Naive thymus-derived CD8-positive, alpha-beta T cell (primary cell): ENCODE data around the gene ATAD3A. TPM values are rescaled to one million over a fixed set of nuclear protein-coding genes. Genes with fewer than 3 reads are reported as not detected.
A peak's percentile ranks its signal among the peaks of the same experiment; 100 is the strongest.
"Not testable (repeated sequence)": the region's sequence is repeated elsewhere in the genome, so short reads cannot be mapped to it uniquely, and the experiment has no call there.

Experiments used
- ATAC-seq, 2 donors: fragments of 150-1000 bp; cut with Tn5 transposase in 1 of 2; sonication (Bioruptor Pico), chemical (Tn5 transposase) in 1 of 2; 1 replicate in 1 of 2; 2 replicates in 1 of 2; pipeline ENCODE4 v1.10.0; 2021; ENCODE audit warnings: mild to moderate bottlenecking in 2 of 2, moderate library complexity in 2 of 2
- POLR2A ChIA-PET: fragments of 350-600 bp; sonication (Branson Sonifier 250); formaldehyde crosslinking; loops from one replicate; lab custom pipeline; 2021; ENCODE audit warnings: antibody characterized with exemption; lab: Charles Lee
- DNase-seq, 10 donors: peaks; one replicate each; pipeline versions ENCODE4 v3.0.0 to v3.0.0-alpha.2; 2020 to 2022
- H3K27ac Mint-ChIP-seq, 10 donors: one replicate each; pipeline ENCODE4 v1.8.0; 2020 to 2022; ENCODE audit warnings: mild to moderate bottlenecking in 10 of 10, mixed read lengths in 10 of 10, moderate library complexity in 4 of 10, inconsistent platforms in 1 of 10
- H3K27me3 Mint-ChIP-seq, 5 donors: one replicate each; pipeline ENCODE4 v1.8.0; 2021 to 2022; ENCODE audit warnings: mixed read lengths in 5 of 5
- H3K36me3 Mint-ChIP-seq, 3 donors: one replicate each; pipeline ENCODE4 v1.8.0; 2020 to 2022; ENCODE audit warnings: mixed read lengths in 3 of 3, mild to moderate bottlenecking in 2 of 3, inconsistent platforms in 1 of 3
- H3K4me1 Mint-ChIP-seq, 4 donors: one replicate each; pipeline ENCODE4 v1.8.0; 2021 to 2022; ENCODE audit warnings: mixed read lengths in 4 of 4
- H3K4me3 Mint-ChIP-seq, 10 donors: one replicate each; pipeline ENCODE4 v1.8.0; 2020 to 2022; ENCODE audit warnings: mild to moderate bottlenecking in 10 of 10, mixed read lengths in 10 of 10, moderate library complexity in 6 of 10, inconsistent platforms in 1 of 10
- H3K9me3 Mint-ChIP-seq, 9 donors: one replicate each; pipeline ENCODE4 v1.8.0; 2020 to 2022; ENCODE audit warnings: mixed read lengths in 9 of 9, mild to moderate bottlenecking in 3 of 9, inconsistent platforms in 1 of 9, moderate library complexity in 1 of 9
- polyA plus RNA-seq, 3 donors: library from polyadenylated mRNA; unstranded; fragments of 300-500 nt; fragmentation: Illumina TruSeq; gene quantifications; one replicate each; pipeline ENCODE4 v1.2.3, GENCODE V29; 2021
- total RNA-seq, 8 experiments: library from RNA in 2 of 8; stranded (reverse) in 2 of 8; gene quantifications; one replicate each; pipeline ENCODE4 v1.2.3 and lab custom pipeline; 2021 to 2026

ATAD3A gene
- total and polyA plus RNA-seq, 5 experiments from 2014 or later: 7.7 to 27.5 (median 15.3) TPM

GRCh38 chr1:1479547-1480487, 32.1 kb upstream of the ATAD3A start:
- DNase-seq (no peak), ATAC-seq (no peak)
- Mint-ChIP-seq H3K36me3 (peaks cover 0 to 56% (median 7%) of the 10 kb centered on the region in 3 donors), H3K27ac (peak overlapping the region in 2 of 10 donors; percentile 67 to 91), H3K27me3 (no peaks in the 10 kb centered on the region), H3K9me3 (no peaks in the 10 kb centered on the region), H3K4me1 (peaks cover 0 to 13% (median 10%) of the 10 kb centered on the region in 4 donors), H3K4me3 (no peak overlapping the region)
- POLR2A ChIA-PET: no interaction called here

- H3K9me3 Mint-ChIP-seq, DNase-seq, POLR2A ChIA-PET, H3K4me3 Mint-ChIP-seq, ATAC-seq, H3K27ac Mint-ChIP-seq, H3K27me3 Mint-ChIP-seq: not testable (repeated sequence)
- peaks cover 0 to 13% (median 9%) of the 10 kb centered on the region in 4 donors for H3K4me1 Mint-ChIP-seq
- H3K36me3 Mint-ChIP-seq: peaks cover 0 to 56% (median 7%) of the 10 kb centered on the region in 3 donors
Observed at GRCh38 chr1:1480488-1480867, 31.5 kb upstream of the ATAD3A start.

DNA sequence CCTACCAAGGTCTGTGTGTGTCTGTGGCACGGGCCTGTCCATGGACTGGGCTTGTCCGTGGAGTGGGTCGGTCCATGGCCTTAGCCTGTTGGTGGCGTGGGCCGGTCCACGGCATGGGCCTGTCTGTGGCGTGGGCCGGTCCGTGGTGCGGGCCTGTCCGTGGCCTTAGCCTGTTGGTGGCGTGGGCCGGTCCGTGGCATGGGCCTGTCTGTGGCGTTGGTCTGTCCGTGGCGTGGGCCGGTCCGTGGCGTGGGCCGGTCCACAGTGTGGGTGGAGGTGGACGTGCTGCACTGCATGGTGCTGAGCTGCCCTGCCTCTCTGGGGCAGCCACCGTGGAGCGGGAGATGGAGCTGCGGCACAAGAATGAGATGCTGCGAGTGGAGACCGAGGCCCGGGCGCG, 30.2 kb upstream of the ATAD3A start:
- ATAC-seq, H3K27me3 Mint-ChIP-seq, H3K4me3 Mint-ChIP-seq, DNase-seq, POLR2A ChIA-PET, H3K9me3 Mint-ChIP-seq, H3K27ac Mint-ChIP-seq: not testable (repeated sequence)
- Mint-ChIP-seq H3K36me3 (peaks cover 0 to 51% (median 7%) of the 10 kb centered on the region in 3 donors), H3K4me1 (peaks cover 0 to 10% (median 8%) of the 10 kb centered on the region in 4 donors)

- Mint-ChIP-seq H3K36me3 (peaks cover 0 to 46% (median 7%) of the 10 kb centered on the region in 3 donors), H3K4me1 (peaks cover 0 to 10% (median 8%) of the 10 kb centered on the region in 4 donors), H3K4me3 (no peak overlapping the region), H3K27me3 (no peaks in the 10 kb centered on the region), H3K9me3 (no peaks in the 10 kb centered on the region), H3K27ac (no peak overlapping the region)
- POLR2A ChIA-PET: no interaction called here
- no peak for DNase-seq
- ATAC-seq: no peak
Observed at GRCh38 chr1:1482856-1483255, 29.1 kb upstream of the ATAD3A start.

DNA sequence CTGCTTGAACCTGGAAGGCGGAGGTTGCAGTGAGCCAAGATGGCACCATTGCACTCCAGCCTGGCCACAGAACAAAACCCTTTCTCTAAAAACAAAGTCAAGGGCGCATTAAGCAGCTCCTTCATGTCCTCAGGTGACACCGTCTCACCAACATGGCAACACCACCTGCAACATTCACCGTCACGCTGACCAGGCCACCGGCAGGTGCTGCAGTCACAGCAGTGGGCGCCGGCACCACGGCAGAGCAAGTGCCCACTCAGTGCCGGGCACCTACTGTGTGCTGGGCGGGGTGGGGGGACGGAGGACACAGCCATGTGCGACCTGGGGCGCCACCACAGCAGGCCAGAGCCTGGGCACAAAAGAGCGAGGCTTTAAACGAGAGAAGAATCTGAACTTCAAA, 28.2 kb upstream of the ATAD3A start:
- POLR2A ChIA-PET: no interaction called here
- ATAC-seq (no peak), DNase-seq (no peak)
- Mint-ChIP-seq H3K9me3 (no peaks in the 10 kb centered on the region), H3K27ac (no peak overlapping the region), H3K36me3 (peaks cover 0 to 51% (median 10%) of the 10 kb centered on the region in 3 donors), H3K4me3 (no peak overlapping the region), H3K27me3 (no peaks in the 10 kb centered on the region), H3K4me1 (peaks cover 0 to 10% (median 7%) of the 10 kb centered on the region in 4 donors)

DNA sequence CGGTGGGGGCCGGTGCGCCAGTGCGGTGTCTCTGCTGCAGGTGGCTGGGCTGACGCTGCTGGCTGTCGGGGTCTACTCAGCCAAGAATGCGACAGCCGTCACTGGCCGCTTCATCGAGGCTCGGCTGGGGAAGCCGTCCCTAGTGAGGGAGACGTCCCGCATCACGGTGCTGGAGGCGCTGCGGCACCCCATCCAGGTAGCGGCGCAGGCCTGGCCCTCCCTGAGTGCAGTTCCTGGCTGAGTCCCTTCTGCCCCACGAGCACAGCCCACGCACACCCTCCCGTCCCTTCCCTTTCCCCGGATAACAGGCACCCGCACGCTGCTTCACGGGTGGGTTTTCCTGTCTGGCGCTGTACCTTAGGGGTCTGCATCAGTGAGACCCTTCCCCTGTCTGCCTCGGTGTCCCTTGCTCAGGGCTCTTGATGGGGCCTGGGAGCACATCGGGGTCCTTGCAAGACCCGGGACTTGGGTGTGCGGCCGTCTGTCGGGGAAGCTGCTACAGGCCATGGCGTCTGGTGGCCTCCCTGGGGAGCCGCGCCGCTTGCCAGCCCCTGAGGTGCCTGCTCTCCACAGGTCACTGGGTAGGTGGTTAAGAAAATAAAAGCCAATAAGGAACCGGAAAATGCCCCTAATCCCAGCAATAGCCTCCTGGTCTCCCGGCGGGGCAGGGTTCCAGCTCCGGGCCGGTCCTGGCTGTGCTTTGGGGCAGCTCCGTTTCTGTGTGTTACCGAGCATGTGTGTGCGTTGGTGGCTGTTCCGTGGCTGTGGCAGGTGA, 26.8 kb upstream of the ATAD3A start:
- ATAC-seq, H3K27ac Mint-ChIP-seq, H3K27me3 Mint-ChIP-seq, POLR2A ChIA-PET, DNase-seq, H3K4me1 Mint-ChIP-seq, H3K9me3 Mint-ChIP-seq, H3K4me3 Mint-ChIP-seq: not testable (repeated sequence)
- H3K36me3 Mint-ChIP-seq: peaks cover 0 to 53% (median 2%) of the 10 kb centered on the region in 3 donors

- peaks cover 0 to 54% (median 3%) of the 10 kb centered on the region in 3 donors for H3K36me3 Mint-ChIP-seq
- ATAC-seq, H3K9me3 Mint-ChIP-seq, H3K4me1 Mint-ChIP-seq, H3K4me3 Mint-ChIP-seq, POLR2A ChIA-PET, H3K27ac Mint-ChIP-seq, H3K27me3 Mint-ChIP-seq, DNase-seq: not testable (repeated sequence)
Observed at GRCh38 chr1:1485755-1486317, 26.1 kb upstream of the ATAD3A start.

- Mint-ChIP-seq H3K9me3 (peaks cover 0 to 2% (median 0%) of the 10 kb centered on the region in 9 donors), H3K4me3 (no peak overlapping the region), H3K27me3 (no peaks in the 10 kb centered on the region), H3K4me1 (no peaks in the 10 kb centered on the region), H3K27ac (peak overlapping the region in 1 of 10 donors; percentile 34), H3K36me3 (peaks cover 0 to 59% (median 18%) of the 10 kb centered on the region in 3 donors)
- no peak for DNase-seq
- POLR2A ChIA-PET: no interaction called here
- no peak for ATAC-seq
Observed at GRCh38 chr1:1487701-1488100, 24.3 kb upstream of the ATAD3A start.

DNA sequence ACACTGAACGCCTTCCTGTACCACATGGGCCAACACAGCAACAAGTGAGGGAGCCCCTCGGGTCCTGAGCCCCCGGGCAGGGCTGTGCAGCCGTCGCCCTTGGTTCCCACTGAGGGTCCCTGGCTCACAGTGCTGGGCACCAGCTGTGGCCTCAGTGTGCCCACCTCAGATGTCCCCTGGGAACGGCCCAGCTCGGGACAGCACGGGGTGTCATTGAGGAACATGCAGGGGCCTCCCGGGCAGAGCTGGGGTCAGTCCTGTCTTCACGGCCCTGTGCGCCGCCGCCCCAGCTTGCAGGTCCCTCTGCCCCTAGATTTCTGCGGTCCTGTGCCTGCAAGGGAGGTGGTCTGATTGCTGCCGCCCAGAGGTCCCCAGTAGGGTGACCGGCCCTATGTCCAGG, 22.7 kb upstream of the ATAD3A start:
- no peaks in the 10 kb centered on the region for H3K4me1 Mint-ChIP-seq
- no peak overlapping the region for H3K4me3 Mint-ChIP-seq
- no peak for DNase-seq
- H3K9me3 Mint-ChIP-seq: peaks cover 0 to 13% (median 7%) of the 10 kb centered on the region in 9 donors
- no peak overlapping the region for H3K27ac Mint-ChIP-seq
- H3K36me3 Mint-ChIP-seq: peaks cover 10 to 57% (median 30%) of the 10 kb centered on the region in 3 donors
- no peak for ATAC-seq
- H3K27me3 Mint-ChIP-seq: no peaks in the 10 kb centered on the region
- POLR2A ChIA-PET: no interaction called here

- H3K27ac Mint-ChIP-seq: no peak overlapping the region
- POLR2A ChIA-PET: interaction anchor here (0.6 kb wide), 1 partner anchor 9 kb away, joined by 4 read pairs; no protein-coding TSS in a partner anchor
- H3K4me3 Mint-ChIP-seq: no peak overlapping the region
- H3K9me3 Mint-ChIP-seq: peaks cover 0 to 13% (median 7%) of the 10 kb centered on the region in 9 donors
- no peaks in the 10 kb centered on the region for H3K27me3 Mint-ChIP-seq
- peaks cover 10 to 57% (median 30%) of the 10 kb centered on the region in 3 donors for H3K36me3 Mint-ChIP-seq
- DNase-seq: no peak
- ATAC-seq: no peak
- no peaks in the 10 kb centered on the region for H3K4me1 Mint-ChIP-seq
Observed at GRCh38 chr1:1489861-1490260, 22.1 kb upstream of the ATAD3A start.

DNA sequence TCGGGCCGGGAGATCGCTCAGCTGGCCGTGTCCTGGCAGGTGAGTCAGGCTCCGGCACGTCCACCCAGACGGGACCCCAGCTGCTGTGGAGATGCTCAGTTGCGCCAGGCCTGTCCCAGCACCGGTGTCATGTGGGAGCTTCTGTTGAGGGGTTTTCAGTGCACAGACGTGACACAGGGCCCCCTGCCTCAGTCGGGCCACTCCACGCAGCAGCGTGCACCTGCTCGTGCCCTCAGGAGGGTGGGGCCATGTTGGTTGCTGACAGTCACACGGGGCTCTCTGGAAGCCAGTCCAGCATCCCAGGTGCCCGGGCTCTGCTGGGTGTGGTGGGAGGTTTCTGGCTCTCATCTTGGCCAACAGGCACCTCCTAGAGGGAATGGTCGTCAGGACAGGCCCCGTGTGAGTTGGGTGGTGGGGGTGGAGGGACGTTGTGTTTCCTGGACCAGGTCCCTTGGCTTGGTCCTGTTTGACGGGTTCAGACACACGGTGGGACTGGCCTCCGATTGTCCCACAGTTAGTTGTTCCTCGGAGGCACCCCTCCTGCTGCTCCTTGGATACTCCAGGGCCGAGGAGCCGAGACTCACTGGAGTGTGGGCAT, 21.2 kb upstream of the ATAD3A start:
- H3K27ac Mint-ChIP-seq: no peak overlapping the region
- no peaks in the 10 kb centered on the region for H3K27me3 Mint-ChIP-seq
- no peak for ATAC-seq
- POLR2A ChIA-PET: interaction anchor here (0.6 kb wide), 1 partner anchor 8 kb away, joined by 4 read pairs; no protein-coding TSS in a partner anchor
- no peak for DNase-seq
- H3K36me3 Mint-ChIP-seq: peaks cover 10 to 57% (median 30%) of the 10 kb centered on the region in 3 donors
- no peak overlapping the region for H3K4me3 Mint-ChIP-seq
- H3K9me3 Mint-ChIP-seq: peaks cover 0 to 13% (median 7%) of the 10 kb centered on the region in 9 donors
- H3K4me1 Mint-ChIP-seq: no peaks in the 10 kb centered on the region

DNA sequence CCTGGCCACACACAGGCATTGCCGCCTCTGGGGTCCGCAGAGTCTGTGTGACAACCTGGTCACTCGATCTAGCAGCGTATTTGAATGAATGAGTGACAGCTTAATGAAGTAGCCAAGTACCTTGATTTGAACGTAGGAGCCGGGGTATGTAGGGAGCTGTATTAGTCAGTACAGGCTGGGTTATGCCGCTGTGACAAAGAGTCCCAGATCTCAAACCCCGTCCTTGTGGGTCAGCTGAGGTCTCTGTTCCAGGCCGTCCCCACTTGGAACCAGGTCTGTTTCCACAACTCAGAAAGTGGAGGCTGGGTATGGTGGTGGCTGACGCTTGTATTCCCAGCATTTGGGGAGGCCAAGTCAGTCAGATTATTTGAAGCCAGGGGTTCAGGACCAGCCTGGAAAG, 20.4 kb upstream of the ATAD3A start:
- no peak for ATAC-seq
- DNase-seq: no peak
- no peak overlapping the region for H3K4me3 Mint-ChIP-seq
- peaks cover 0 to 13% (median 7%) of the 10 kb centered on the region in 9 donors for H3K9me3 Mint-ChIP-seq
- H3K36me3 Mint-ChIP-seq: peaks cover 10 to 57% (median 30%) of the 10 kb centered on the region in 3 donors
- no peaks in the 10 kb centered on the region for H3K4me1 Mint-ChIP-seq
- H3K27me3 Mint-ChIP-seq: no peaks in the 10 kb centered on the region
- H3K27ac Mint-ChIP-seq: peak overlapping the region in 1 of 10 donors; percentile 59
- POLR2A ChIA-PET: interaction anchor here (0.6 kb wide), 1 partner anchor 166 kb away, joined by 4 read pairs; no protein-coding TSS in a partner anchor
